MM.1S (cell line): ENCODE measurements around the gene TNIK.

Experiments
- EZH2 ChIP-seq: fragments of 300-600 bp; sonication (generic); optimal IDR thresholded peaks from 2 replicates; pipeline ENCODE3; 2017; ENCODE audit warnings: low read depth, mild to moderate bottlenecking, antibody characterized with exemption, low read length, mixed read lengths
- EZH2phosphoT487 ChIP-seq: fragments of 300-600 bp; sonication (generic); IDR thresholded peaks from 2 replicates; pipeline ENCODE4 v1.6.1; 2018; ENCODE audit warnings: antibody characterized with exemption, low read length
- TF ChIP-seq, protein P1 (sequence below): fragments of 300-600 bp; sonication (generic); IDR thresholded peaks from 2 replicates; pipeline ENCODE4 v1.5.1; 2016; ENCODE audit warnings: antibody characterized with exemption, low read length, mixed read lengths

GRCh38 chr3:171122240-171122639 is 338.0 kb downstream of the TNIK start:
- TF ChIP-seq, protein P1, sequence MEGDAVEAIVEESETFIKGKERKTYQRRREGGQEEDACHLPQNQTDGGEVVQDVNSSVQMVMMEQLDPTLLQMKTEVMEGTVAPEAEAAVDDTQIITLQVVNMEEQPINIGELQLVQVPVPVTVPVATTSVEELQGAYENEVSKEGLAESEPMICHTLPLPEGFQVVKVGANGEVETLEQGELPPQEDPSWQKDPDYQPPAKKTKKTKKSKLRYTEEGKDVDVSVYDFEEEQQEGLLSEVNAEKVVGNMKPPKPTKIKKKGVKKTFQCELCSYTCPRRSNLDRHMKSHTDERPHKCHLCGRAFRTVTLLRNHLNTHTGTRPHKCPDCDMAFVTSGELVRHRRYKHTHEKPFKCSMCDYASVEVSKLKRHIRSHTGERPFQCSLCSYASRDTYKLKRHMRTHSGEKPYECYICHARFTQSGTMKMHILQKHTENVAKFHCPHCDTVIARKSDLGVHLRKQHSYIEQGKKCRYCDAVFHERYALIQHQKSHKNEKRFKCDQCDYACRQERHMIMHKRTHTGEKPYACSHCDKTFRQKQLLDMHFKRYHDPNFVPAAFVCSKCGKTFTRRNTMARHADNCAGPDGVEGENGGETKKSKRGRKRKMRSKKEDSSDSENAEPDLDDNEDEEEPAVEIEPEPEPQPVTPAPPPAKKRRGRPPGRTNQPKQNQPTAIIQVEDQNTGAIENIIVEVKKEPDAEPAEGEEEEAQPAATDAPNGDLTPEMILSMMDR: no peak
- TF ChIP-seq EZH2phosphoT487 (no peak), EZH2 (no peak)
